Measurements from ENCODE around the gene SLIT3.

The SLIT3 gene

GRCh38 chr5:169091396-169091980 lies 209.5 kb downstream of the SLIT3 start:
- TF ChIP-seq TAF1 (IDR thresholded peaks at IDR 0.05; ENCODE audit: low read depth, low read length) (no peak), POLR2AphosphoS5 (IDR thresholded peaks at IDR 0.05; ENCODE audit: low read depth, low read length) (no peak), POU2F2 (IDR thresholded peaks at IDR 0.05; ENCODE audit: low read depth, low read length) (no peak), SPI1 (IDR thresholded peaks at IDR 0.05; ENCODE audit: low read depth, low read length) (no peak), PAX5 (IDR thresholded peaks at IDR 0.05; ENCODE audit: insufficient read depth, low read length, severe bottlenecking) (no peak), POLR2A (IDR thresholded peaks at IDR 0.05; ENCODE audit: low read depth, low read length) (no peak)
- FAIRE-seq (no peak), DNase-seq (ENCODE audit: insufficient read length, low spot score) (no peak)

- TF ChIP-seq POU2F2 (IDR thresholded peaks at IDR 0.05; ENCODE audit: low read depth, low read length): no peak
- no peak for TF ChIP-seq PAX5 (IDR thresholded peaks at IDR 0.05; ENCODE audit: insufficient read depth, low read length, severe bottlenecking)
- no peak for TF ChIP-seq POLR2A (IDR thresholded peaks at IDR 0.05; ENCODE audit: low read depth, low read length)
- TF ChIP-seq TAF1 (IDR thresholded peaks at IDR 0.05; ENCODE audit: low read depth, low read length): no peak
- TF ChIP-seq SPI1 (IDR thresholded peaks at IDR 0.05; ENCODE audit: low read depth, low read length): no peak
- no peak for TF ChIP-seq POLR2AphosphoS5 (IDR thresholded peaks at IDR 0.05; ENCODE audit: low read depth, low read length)
- DNase-seq (ENCODE audit: insufficient read length, low spot score): no peak
- FAIRE-seq: no peak
Observed at GRCh38 chr5:169089343-169089742, 211.6 kb downstream of the SLIT3 start.

- TF ChIP-seq SPI1 (IDR thresholded peaks at IDR 0.05; ENCODE audit: low read depth, low read length) (no peak), POU2F2 (IDR thresholded peaks at IDR 0.05; ENCODE audit: low read depth, low read length) (no peak), POLR2A (IDR thresholded peaks at IDR 0.05; ENCODE audit: low read depth, low read length) (no peak), POLR2AphosphoS5 (IDR thresholded peaks at IDR 0.05; ENCODE audit: low read depth, low read length) (no peak), TAF1 (IDR thresholded peaks at IDR 0.05; ENCODE audit: low read depth, low read length) (no peak), PAX5 (IDR thresholded peaks at IDR 0.05; ENCODE audit: insufficient read depth, low read length, severe bottlenecking) (no peak)
- no peak for DNase-seq (ENCODE audit: insufficient read length, low spot score)
Observed at GRCh38 chr5:169088028-169088725, 212.8 kb downstream of the SLIT3 start.

GRCh38 chr5:169085636-169086035 lies 215.3 kb downstream of the SLIT3 start:
- TF ChIP-seq TAF1 (IDR thresholded peaks at IDR 0.05; ENCODE audit: low read depth, low read length) (no peak), POU2F2 (IDR thresholded peaks at IDR 0.05; ENCODE audit: low read depth, low read length) (no peak), POLR2AphosphoS5 (IDR thresholded peaks at IDR 0.05; ENCODE audit: low read depth, low read length) (no peak), PAX5 (IDR thresholded peaks at IDR 0.05; ENCODE audit: insufficient read depth, low read length, severe bottlenecking) (no peak), POLR2A (IDR thresholded peaks at IDR 0.05; ENCODE audit: low read depth, low read length) (no peak), SPI1 (IDR thresholded peaks at IDR 0.05; ENCODE audit: low read depth, low read length) (no peak)
- no peak for DNase-seq (ENCODE audit: insufficient read length, low spot score)
- no peak for FAIRE-seq

More at GRCh38 chr5:169088028-169088725, 212.8 kb downstream of the SLIT3 start:
- no peak for FAIRE-seq

- FAIRE-seq: no peak
- TF ChIP-seq POU2F2 (IDR thresholded peaks at IDR 0.05; ENCODE audit: low read depth, low read length): no peak
- no peak for TF ChIP-seq SPI1 (IDR thresholded peaks at IDR 0.05; ENCODE audit: low read depth, low read length)
- no peak for TF ChIP-seq PAX5 (IDR thresholded peaks at IDR 0.05; ENCODE audit: insufficient read depth, low read length, severe bottlenecking)
- no peak for TF ChIP-seq POLR2A (IDR thresholded peaks at IDR 0.05; ENCODE audit: low read depth, low read length)
- TF ChIP-seq POLR2AphosphoS5 (IDR thresholded peaks at IDR 0.05; ENCODE audit: low read depth, low read length): no peak
- no peak for TF ChIP-seq TAF1 (IDR thresholded peaks at IDR 0.05; ENCODE audit: low read depth, low read length)
- no peak for DNase-seq (ENCODE audit: insufficient read length, low spot score)
Observed at GRCh38 chr5:169085212-169085611, 215.7 kb downstream of the SLIT3 start.

GRCh38 chr5:169084775-169085174 lies 216.2 kb downstream of the SLIT3 start:
- DNase-seq (ENCODE audit: insufficient read length, low spot score) (no peak), FAIRE-seq (no peak)
- TF ChIP-seq SPI1 (IDR thresholded peaks at IDR 0.05; ENCODE audit: low read depth, low read length) (no peak), POLR2AphosphoS5 (IDR thresholded peaks at IDR 0.05; ENCODE audit: low read depth, low read length) (no peak), POU2F2 (IDR thresholded peaks at IDR 0.05; ENCODE audit: low read depth, low read length) (no peak), PAX5 (IDR thresholded peaks at IDR 0.05; ENCODE audit: insufficient read depth, low read length, severe bottlenecking) (no peak), POLR2A (IDR thresholded peaks at IDR 0.05; ENCODE audit: low read depth, low read length) (no peak)

- TF ChIP-seq SPI1 (IDR thresholded peaks at IDR 0.05; ENCODE audit: low read depth, low read length) (no peak), POLR2AphosphoS5 (IDR thresholded peaks at IDR 0.05; ENCODE audit: low read depth, low read length) (no peak), PAX5 (IDR thresholded peaks at IDR 0.05; ENCODE audit: insufficient read depth, low read length, severe bottlenecking) (no peak), POU2F2 (IDR thresholded peaks at IDR 0.05; ENCODE audit: low read depth, low read length) (no peak), POLR2A (IDR thresholded peaks at IDR 0.05; ENCODE audit: low read depth, low read length) (no peak), TAF1 (IDR thresholded peaks at IDR 0.05; ENCODE audit: low read depth, low read length) (no peak)
- FAIRE-seq: no peak
- no peak for DNase-seq (ENCODE audit: insufficient read length, low spot score)
Observed at GRCh38 chr5:169083394-169084018, 217.4 kb downstream of the SLIT3 start.

- no peak for TF ChIP-seq POLR2A (IDR thresholded peaks at IDR 0.05; ENCODE audit: low read depth, low read length)
- no peak for TF ChIP-seq POLR2AphosphoS5 (IDR thresholded peaks at IDR 0.05; ENCODE audit: low read depth, low read length)
- TF ChIP-seq SPI1 (IDR thresholded peaks at IDR 0.05; ENCODE audit: low read depth, low read length): no peak
- no peak for TF ChIP-seq POU2F2 (IDR thresholded peaks at IDR 0.05; ENCODE audit: low read depth, low read length)
- no peak for TF ChIP-seq PAX5 (IDR thresholded peaks at IDR 0.05; ENCODE audit: insufficient read depth, low read length, severe bottlenecking)
- TF ChIP-seq TAF1 (IDR thresholded peaks at IDR 0.05; ENCODE audit: low read depth, low read length): no peak
- FAIRE-seq (no peak), DNase-seq (ENCODE audit: insufficient read length, low spot score) (no peak)
Observed at GRCh38 chr5:169081000-169081724, 219.8 kb downstream of the SLIT3 start.

All from GM12891 (cell line).